HCT116 (cell line): ENCODE data around the gene NDUFS1. TPM values are rescaled to one million over a fixed set of nuclear protein-coding genes. Genes with fewer than 3 reads are reported as not detected.

Experiments used
- ATAC-seq: fragments of 200-7000 bp; cut with Tn5 transposase; 2 replicates; pipeline ENCODE4 v1.9.1; 2020; ENCODE audit warnings: mild to moderate bottlenecking, moderate library complexity
- BruUV-seq: library from RNA; stranded (reverse); fragments of 400-500 nt; replicated peaks from 2 replicates; lab custom pipeline; 2021; lab: Mats Ljungman, UMichigan
- CTCF ChIA-PET: fragments of 300-600 bp; sonication (Branson Sonifier 250); formaldehyde crosslinking; loops from one replicate; lab custom pipeline; 2021; ENCODE audit warnings: antibody characterized with exemption; lab: Charles Lee
- POLR2A ChIA-PET: fragments of 300-600, 350-600 bp; sonication (Branson Sonifier 250); formaldehyde crosslinking; loops from one replicate; lab custom pipeline; 2021; ENCODE audit warnings: antibody characterized with exemption; lab: Charles Lee
- RAD21 ChIA-PET, 2 experiments: fragments of 300-600 bp; sonication (Branson Sonifier 250); formaldehyde crosslinking; loops; one replicate each; lab custom pipeline; 2023; ENCODE audit warnings: low total read pairs in 2 of 2; ENCODE audit not compliant: uncharacterized antibody in 2 of 2, unreplicated experiment in 2 of 2, low non-redundant PET in 1 of 2; lab: Charles Lee
- DNase-seq: peaks from one replicate; pipeline ENCODE4 v3.0.0-alpha.2; 2010; ENCODE audit warnings: low read depth, low spot score
- H2AFZ ChIP-seq: fragments of 200-600 bp; shearing (Covaris generic), sonication (generic); 2 replicates; pipeline ENCODE4 v1.6.1; 2017; ENCODE audit warnings: low read depth, mixed run types, mixed read lengths, antibody characterized with exemption, low read length; ENCODE audit not compliant: poor library complexity, severe bottlenecking
- H3K27ac ChIP-seq: 2 replicates; pipeline ENCODE4 v1.5.1; 2012; ENCODE audit warnings: low read depth, low read length
- H3K27me3 ChIP-seq: fragments of 200-600 bp; sonication (generic); 2 replicates; pipeline ENCODE4 v1.6.1; 2016; ENCODE audit warnings: mixed run types, low read length, mixed read lengths; ENCODE audit not compliant: insufficient read depth
- H3K36me3 ChIP-seq, 2 experiments: fragments of 200-500 bp in 1 of 2; fragments of 200-600 bp in 1 of 2; sonication (Bioruptor generic) in 1 of 2; sonication (generic) in 1 of 2; 2 replicates each; pipeline versions ENCODE4 v1.5.1 to v1.6.1; 2014 to 2016; ENCODE audit warnings: low read length in 2 of 2, inconsistent platforms in 1 of 2, mixed read lengths in 1 of 2, mixed run types in 1 of 2; ENCODE audit not compliant: insufficient read depth in 2 of 2, control insufficient read depth in 1 of 2
- H3K4me1 ChIP-seq, 2 experiments: fragments of 200-600 bp in 1 of 2; sonication (generic) in 1 of 2; 2 replicates each; pipeline versions ENCODE4 v1.5.1 to v1.6.1; 2012 to 2017; ENCODE audit warnings: low read length in 2 of 2, inconsistent platforms in 1 of 2, mild to moderate bottlenecking in 1 of 2, mixed read lengths in 1 of 2, mixed run types in 1 of 2, moderate library complexity in 1 of 2; ENCODE audit not compliant: insufficient read depth in 2 of 2, control insufficient read depth in 1 of 2
- H3K4me2 ChIP-seq: fragments of 200-600 bp; sonication (generic); 2 replicates; pipeline ENCODE4 v1.6.1; 2017; ENCODE audit warnings: mixed run types, low read length, mixed read lengths
- H3K4me3 ChIP-seq, 2 experiments: fragments of 200-600 bp in 1 of 2; sonication (generic) in 1 of 2; replicated peaks in 1 of 2; 2 replicates each; pipeline ENCODE4 v1.5.1; 2011 to 2016; ENCODE audit warnings: low read length in 2 of 2, control low read depth in 1 of 2, low read depth in 1 of 2, mild to moderate bottlenecking in 1 of 2, mixed read lengths in 1 of 2, mixed run types in 1 of 2
- H3K79me2 ChIP-seq: fragments of 200-600 bp; sonication (generic); 2 replicates; pipeline ENCODE4 v1.6.1; 2017; ENCODE audit warnings: mild to moderate bottlenecking, mixed run types, low read length, moderate library complexity, mixed read lengths; ENCODE audit not compliant: insufficient read depth
- H3K9ac ChIP-seq: fragments of 200-600 bp; sonication (generic); 2 replicates; pipeline ENCODE4 v1.6.1; 2016; ENCODE audit warnings: low read length, mixed read lengths
- H3K9me2 ChIP-seq: fragments of 200-600 bp; sonication (generic), shearing (Covaris generic); 2 replicates; pipeline ENCODE4 v1.6.1; 2017; ENCODE audit warnings: mixed run types, mild to moderate bottlenecking, moderate library complexity; ENCODE audit not compliant: insufficient read depth
- H3K9me3 ChIP-seq, 2 experiments: fragments of 200-500 bp in 1 of 2; fragments of 200-600 bp in 1 of 2; sonication (Bioruptor generic) in 1 of 2; sonication (generic) in 1 of 2; 2 replicates each; pipeline ENCODE4 v1.6.1; 2014 to 2017; ENCODE audit warnings: low read length in 2 of 2, mixed read lengths in 2 of 2, inconsistent platforms in 1 of 2, low read depth in 1 of 2, mild to moderate bottlenecking in 1 of 2, mixed run types in 1 of 2, moderate library complexity in 1 of 2; ENCODE audit not compliant: control insufficient read depth in 1 of 2, insufficient read depth in 1 of 2
- H4K20me1 ChIP-seq: fragments of 200-600 bp; sonication (generic), shearing (Covaris generic); 2 replicates; pipeline ENCODE4 v1.6.1; 2017; ENCODE audit warnings: mixed run types, mild to moderate bottlenecking, moderate library complexity; ENCODE audit not compliant: insufficient read depth
- CEBPB ChIP-seq: IDR thresholded peaks from 2 replicates; pipeline ENCODE4 v1.6.1; 2012; ENCODE audit warnings: low read depth
- ELF1 ChIP-seq: IDR thresholded peaks from 2 replicates; pipeline ENCODE4 v1.6.1; 2012; ENCODE audit warnings: low read depth, borderline replicate concordance
- EZH2 ChIP-seq: fragments of 200-600 bp; sonication (generic); IDR thresholded peaks from 2 replicates; pipeline ENCODE4 v1.6.1; 2017; ENCODE audit warnings: antibody characterized with exemption, mixed run types
- EZH2phosphoT487 ChIP-seq: fragments of 200-600 bp; IDR thresholded peaks from 2 replicates; pipeline ENCODE4 v1.6.1; 2018; ENCODE audit warnings: antibody characterized with exemption, borderline replicate concordance
- FOSL1 ChIP-seq: IDR thresholded peaks from 2 replicates; pipeline ENCODE4 v1.6.1; 2012; ENCODE audit warnings: low read depth
- JUND ChIP-seq: IDR thresholded peaks from 2 replicates; pipeline ENCODE4 v1.6.1; 2012
- POLR2A ChIP-seq: IDR thresholded peaks from 2 replicates; pipeline ENCODE4 v1.7.0; 2011; ENCODE audit warnings: borderline replicate concordance; ENCODE audit not compliant: insufficient read depth, insufficient read length; ENCODE audit errors: extremely low read depth
- POLR2AphosphoS5 ChIP-seq: IDR thresholded peaks from 2 replicates; pipeline ENCODE4 v1.6.1; 2011; ENCODE audit warnings: mild to moderate bottlenecking, low read depth, low read length, moderate library complexity
- RAD21 ChIP-seq: IDR thresholded peaks from 2 replicates; pipeline ENCODE4 v1.6.1; 2012; ENCODE audit warnings: low read depth, mild to moderate bottlenecking
- SIN3A ChIP-seq: IDR thresholded peaks from 2 replicates; pipeline ENCODE4 v1.6.1; 2012; ENCODE audit warnings: low read depth
- SP1 ChIP-seq: IDR thresholded peaks from 2 replicates; pipeline ENCODE4 v1.6.1; 2012; ENCODE audit warnings: low read depth
- SRF ChIP-seq: IDR thresholded peaks from 2 replicates; pipeline ENCODE4 v1.6.1; 2012; ENCODE audit warnings: low read depth
- TCF7L2 ChIP-seq: IDR thresholded peaks from 2 replicates; pipeline ENCODE4 v1.7.0; 2011; ENCODE audit warnings: borderline replicate concordance, inconsistent platforms; ENCODE audit not compliant: insufficient read depth, insufficient read length; ENCODE audit errors: extremely low read depth
- YY1 ChIP-seq: IDR thresholded peaks from 2 replicates; pipeline ENCODE4 v1.6.1; 2011; ENCODE audit warnings: low read length, low read depth, moderate library complexity, mild to moderate bottlenecking; ENCODE audit not compliant: insufficient replicate concordance; ENCODE audit errors: extremely low read depth
- ZNF274 ChIP-seq: fragments of 200-500 bp; sonication (Bioruptor generic); IDR thresholded peaks from 2 replicates; pipeline ENCODE4 v1.6.1; 2014; ENCODE audit warnings: mild to moderate bottlenecking, low read depth, low read length, inconsistent platforms
- intact Hi-C: fragments of 100-400 bp; cut with micrococcal nuclease; formaldehyde crosslinking; loops from 2 replicates; pipeline ENCODE4 v1.10.0; 2022
- total RNA-seq: library from RNA; stranded (reverse); gene quantifications from one replicate; pipeline ENCODE4 v1.2.1, GENCODE V29; 2021; ENCODE audit not compliant: unreplicated experiment
- TF ChIP-seq, protein P1 (sequence below): IDR thresholded peaks from 2 replicates; pipeline ENCODE4 v1.6.1; 2012
- TF ChIP-seq, protein P2 (sequence below): IDR thresholded peaks from 2 replicates; pipeline ENCODE4 v1.6.1; 2012; ENCODE audit warnings: low read depth
- TF ChIP-seq, protein P3 (sequence below), 3 experiments: fragments of 200-600 bp in 1 of 3; sonication (generic) in 1 of 3; IDR thresholded peaks in 2 of 3; conservative IDR thresholded peaks in 1 of 3; 2 replicates each; pipeline ENCODE4 v1.5.1; 2012 to 2017; ENCODE audit warnings: low read depth in 2 of 3, low read length in 2 of 3, antibody characterized with exemption in 1 of 3, borderline replicate concordance in 1 of 3, control low read depth in 1 of 3, mild to moderate bottlenecking in 1 of 3, mixed read lengths in 1 of 3, mixed run types in 1 of 3, moderate library complexity in 1 of 3; ENCODE audit not compliant: insufficient read depth in 1 of 3
- TF ChIP-seq, protein P4 (sequence below): IDR thresholded peaks from 2 replicates; pipeline ENCODE4 v1.6.1; 2012

The NDUFS1 gene
- total RNA-seq, 1 experiment from 2014 or later: 86.6 TPM

DNA sequence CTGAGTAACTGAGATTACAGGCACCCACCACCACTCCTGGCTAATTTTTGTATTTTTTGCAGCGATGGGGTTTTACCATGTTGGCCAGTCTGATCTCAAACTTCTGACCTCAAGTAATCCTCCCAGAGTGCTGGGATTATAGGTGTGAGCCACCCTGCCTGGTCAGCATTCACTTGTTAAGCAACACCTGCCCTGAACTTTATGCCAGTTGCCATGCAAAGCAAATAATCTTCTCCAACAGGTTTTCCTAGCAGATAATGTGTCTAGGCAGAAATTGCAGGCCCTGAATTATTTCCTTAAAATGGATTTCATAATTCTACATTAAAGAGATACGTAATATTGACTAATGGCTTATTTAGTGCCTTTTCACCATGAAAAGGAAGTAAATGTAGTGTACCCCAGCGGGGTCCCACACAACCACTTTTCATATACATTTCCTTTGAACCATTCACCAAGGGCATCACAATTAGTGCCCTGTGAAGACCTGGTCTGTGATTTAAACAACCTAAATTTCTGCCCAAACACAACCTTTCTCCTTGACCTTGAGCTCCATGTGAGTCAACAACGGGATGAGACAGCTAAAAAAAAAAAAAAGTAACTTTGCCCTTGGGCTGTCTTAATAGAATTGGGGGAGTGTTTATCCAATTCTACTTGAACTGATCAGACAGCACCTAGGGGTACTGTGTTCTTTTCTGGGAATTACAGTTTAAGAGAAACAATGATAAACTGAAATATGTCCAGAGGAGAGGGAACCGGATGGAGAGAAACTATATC is 42.0 kb upstream of the NDUFS1 start (continued):
- TF ChIP-seq SP1 (no peak), YY1 (no peak)
- TF ChIP-seq, protein P1, sequence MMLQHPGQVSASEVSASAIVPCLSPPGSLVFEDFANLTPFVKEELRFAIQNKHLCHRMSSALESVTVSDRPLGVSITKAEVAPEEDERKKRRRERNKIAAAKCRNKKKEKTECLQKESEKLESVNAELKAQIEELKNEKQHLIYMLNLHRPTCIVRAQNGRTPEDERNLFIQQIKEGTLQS: no peak

DNA sequence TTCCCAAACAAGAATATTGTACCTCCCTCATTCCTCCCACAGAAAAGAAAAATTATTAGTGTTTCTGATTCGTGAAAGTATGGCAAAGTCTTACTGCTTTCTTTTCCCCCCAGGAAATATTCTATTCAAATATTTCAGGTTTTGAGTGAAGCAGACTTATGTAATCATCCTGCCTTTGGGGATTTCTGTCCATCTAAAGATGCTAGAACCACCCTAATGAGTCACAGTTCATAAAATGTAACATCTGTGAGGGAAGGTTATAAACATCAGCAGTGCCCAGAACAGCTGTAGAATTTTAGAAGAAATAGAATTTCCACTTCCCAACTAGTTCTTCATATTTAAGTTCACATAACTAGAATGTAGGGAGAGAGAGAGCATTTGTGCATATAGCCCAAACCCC is 39.4 kb upstream of the NDUFS1 start:
- no peak for ATAC-seq
- intact Hi-C loops: no loop called here
- BruUV-seq: no TSS peak
- no peak overlapping the region for H2AFZ ChIP-seq
- H3K9me2 ChIP-seq: no peaks in the 10 kb centered on the region
- H3K4me1 ChIP-seq: no peaks in the 10 kb centered on the region
- no peaks in the 10 kb centered on the region for H3K79me2 ChIP-seq
- H3K27me3 ChIP-seq: no peaks in the 10 kb centered on the region
- no peaks in the 10 kb centered on the region for H3K36me3 ChIP-seq
- TF ChIP-seq POLR2A (no peak), SRF (no peak), EZH2phosphoT487 (no peak), JUND (no peak), YY1 (no peak), ZNF274 (no peak), EZH2 (no peak), FOSL1 (no peak), POLR2AphosphoS5 (no peak), TCF7L2 (no peak), CEBPB (no peak), ELF1 (no peak), SIN3A (no peak), RAD21 (no peak)
- TF ChIP-seq, protein P2, sequence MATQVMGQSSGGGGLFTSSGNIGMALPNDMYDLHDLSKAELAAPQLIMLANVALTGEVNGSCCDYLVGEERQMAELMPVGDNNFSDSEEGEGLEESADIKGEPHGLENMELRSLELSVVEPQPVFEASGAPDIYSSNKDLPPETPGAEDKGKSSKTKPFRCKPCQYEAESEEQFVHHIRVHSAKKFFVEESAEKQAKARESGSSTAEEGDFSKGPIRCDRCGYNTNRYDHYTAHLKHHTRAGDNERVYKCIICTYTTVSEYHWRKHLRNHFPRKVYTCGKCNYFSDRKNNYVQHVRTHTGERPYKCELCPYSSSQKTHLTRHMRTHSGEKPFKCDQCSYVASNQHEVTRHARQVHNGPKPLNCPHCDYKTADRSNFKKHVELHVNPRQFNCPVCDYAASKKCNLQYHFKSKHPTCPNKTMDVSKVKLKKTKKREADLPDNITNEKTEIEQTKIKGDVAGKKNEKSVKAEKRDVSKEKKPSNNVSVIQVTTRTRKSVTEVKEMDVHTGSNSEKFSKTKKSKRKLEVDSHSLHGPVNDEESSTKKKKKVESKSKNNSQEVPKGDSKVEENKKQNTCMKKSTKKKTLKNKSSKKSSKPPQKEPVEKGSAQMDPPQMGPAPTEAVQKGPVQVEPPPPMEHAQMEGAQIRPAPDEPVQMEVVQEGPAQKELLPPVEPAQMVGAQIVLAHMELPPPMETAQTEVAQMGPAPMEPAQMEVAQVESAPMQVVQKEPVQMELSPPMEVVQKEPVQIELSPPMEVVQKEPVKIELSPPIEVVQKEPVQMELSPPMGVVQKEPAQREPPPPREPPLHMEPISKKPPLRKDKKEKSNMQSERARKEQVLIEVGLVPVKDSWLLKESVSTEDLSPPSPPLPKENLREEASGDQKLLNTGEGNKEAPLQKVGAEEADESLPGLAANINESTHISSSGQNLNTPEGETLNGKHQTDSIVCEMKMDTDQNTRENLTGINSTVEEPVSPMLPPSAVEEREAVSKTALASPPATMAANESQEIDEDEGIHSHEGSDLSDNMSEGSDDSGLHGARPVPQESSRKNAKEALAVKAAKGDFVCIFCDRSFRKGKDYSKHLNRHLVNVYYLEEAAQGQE: no peak
- TF ChIP-seq, protein P3, sequence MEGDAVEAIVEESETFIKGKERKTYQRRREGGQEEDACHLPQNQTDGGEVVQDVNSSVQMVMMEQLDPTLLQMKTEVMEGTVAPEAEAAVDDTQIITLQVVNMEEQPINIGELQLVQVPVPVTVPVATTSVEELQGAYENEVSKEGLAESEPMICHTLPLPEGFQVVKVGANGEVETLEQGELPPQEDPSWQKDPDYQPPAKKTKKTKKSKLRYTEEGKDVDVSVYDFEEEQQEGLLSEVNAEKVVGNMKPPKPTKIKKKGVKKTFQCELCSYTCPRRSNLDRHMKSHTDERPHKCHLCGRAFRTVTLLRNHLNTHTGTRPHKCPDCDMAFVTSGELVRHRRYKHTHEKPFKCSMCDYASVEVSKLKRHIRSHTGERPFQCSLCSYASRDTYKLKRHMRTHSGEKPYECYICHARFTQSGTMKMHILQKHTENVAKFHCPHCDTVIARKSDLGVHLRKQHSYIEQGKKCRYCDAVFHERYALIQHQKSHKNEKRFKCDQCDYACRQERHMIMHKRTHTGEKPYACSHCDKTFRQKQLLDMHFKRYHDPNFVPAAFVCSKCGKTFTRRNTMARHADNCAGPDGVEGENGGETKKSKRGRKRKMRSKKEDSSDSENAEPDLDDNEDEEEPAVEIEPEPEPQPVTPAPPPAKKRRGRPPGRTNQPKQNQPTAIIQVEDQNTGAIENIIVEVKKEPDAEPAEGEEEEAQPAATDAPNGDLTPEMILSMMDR (IDR thresholded peaks at IDR 0.05 in 2 of 3, conservative IDR thresholded peaks at IDR 0.05 in 1 of 3; ENCODE audit: borderline replicate concordance in 1 of 3, insufficient read depth in 1 of 3, low read depth in 2 of 3, low read length in 2 of 3): no peak
- TF ChIP-seq, protein P4, sequence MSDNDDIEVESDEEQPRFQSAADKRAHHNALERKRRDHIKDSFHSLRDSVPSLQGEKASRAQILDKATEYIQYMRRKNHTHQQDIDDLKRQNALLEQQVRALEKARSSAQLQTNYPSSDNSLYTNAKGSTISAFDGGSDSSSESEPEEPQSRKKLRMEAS: no peak
- TF ChIP-seq, protein P1: no peak
- H4K20me1 ChIP-seq: no peaks in the 10 kb centered on the region
- no peak overlapping the region for H3K4me2 ChIP-seq
- no peaks in the 10 kb centered on the region for H3K9me3 ChIP-seq
- CTCF ChIA-PET: no interaction called here
- H3K9ac ChIP-seq: no peak overlapping the region
- no peak overlapping the region for H3K27ac ChIP-seq
- no peak overlapping the region for H3K4me3 ChIP-seq
- DNase-seq: no peak
- POLR2A ChIA-PET: no interaction called here
- RAD21 ChIA-PET: no interaction called here
